Neuronal stem cell (in vitro differentiated cells): Measurements from ENCODE around the gene FXN.

Source experiments
- DNase-seq: peaks from one replicate; pipeline ENCODE4 v3.0.0-alpha.2; 2013; ENCODE audit warnings: low spot score
- H2AFZ ChIP-seq: one replicate; pipeline ENCODE4 v1.6.1; 2013; ENCODE audit warnings: mild to moderate bottlenecking, low read length, inconsistent platforms
- H2AK5ac ChIP-seq: 2 replicates; pipeline ENCODE4 v1.6.1; 2013; ENCODE audit warnings: low read depth, mild to moderate bottlenecking, inconsistent platforms, low read length, moderate library complexity, mixed read lengths
- H2BK120ac ChIP-seq: 2 replicates; pipeline ENCODE4 v1.6.1; 2013; ENCODE audit warnings: low read depth, mild to moderate bottlenecking, inconsistent platforms, low read length, moderate library complexity, mixed read lengths
- H2BK12ac ChIP-seq: one replicate; pipeline ENCODE4 v1.6.1; 2013; ENCODE audit warnings: low read length, inconsistent platforms
- H2BK15ac ChIP-seq: 2 replicates; pipeline ENCODE4 v1.6.1; 2013; ENCODE audit warnings: mild to moderate bottlenecking, low read length, inconsistent platforms, mixed read lengths
- H2BK5ac ChIP-seq: one replicate; pipeline ENCODE4 v1.6.1; 2013; ENCODE audit warnings: inconsistent platforms, mild to moderate bottlenecking, low read length, moderate library complexity
- H3K14ac ChIP-seq: one replicate; pipeline ENCODE4 v1.6.1; 2013; ENCODE audit warnings: low read length, inconsistent platforms
- H3K18ac ChIP-seq: 2 replicates; pipeline ENCODE4 v1.6.1; 2013; ENCODE audit warnings: low read length, inconsistent platforms
- H3K23ac ChIP-seq: 2 replicates; pipeline ENCODE4 v1.6.1; 2013; ENCODE audit warnings: low read depth, mild to moderate bottlenecking, mixed read lengths, low read length, inconsistent platforms; ENCODE audit not compliant: poor library complexity
- H3K27ac ChIP-seq: replicated peaks from 3 replicates; pipeline ENCODE4 v1.5.1; 2013; ENCODE audit warnings: low read length, inconsistent platforms
- H3K27me3 ChIP-seq, 3 experiments: 2 replicates each; pipeline ENCODE4 v1.6.1; 2013; ENCODE audit warnings: low read length in 3 of 3, mild to moderate bottlenecking in 2 of 3, inconsistent platforms in 1 of 3, low read depth in 1 of 3, mixed read lengths in 1 of 3, moderate library complexity in 1 of 3; ENCODE audit not compliant: control insufficient read depth in 3 of 3, insufficient read depth in 3 of 3
- H3K36me3 ChIP-seq, 2 donors: replicated peaks in 1 of 2; 2 replicates each; pipeline ENCODE4 v1.6.1; 2013; ENCODE audit warnings: low read length in 2 of 2; ENCODE audit not compliant: control insufficient read depth in 2 of 2, insufficient read depth in 2 of 2
- H3K4ac ChIP-seq: 2 replicates; pipeline ENCODE4 v1.6.1; 2013; ENCODE audit warnings: inconsistent platforms, mild to moderate bottlenecking, low read length, moderate library complexity
- H3K4me1 ChIP-seq, 2 donors: 1 replicate in 1 of 2; 2 replicates in 1 of 2; pipeline ENCODE4 v1.6.1; 2013; ENCODE audit warnings: low read length in 2 of 2, low read depth in 1 of 2; ENCODE audit not compliant: control insufficient read depth in 2 of 2, insufficient read depth in 1 of 2
- H3K4me2 ChIP-seq: one replicate; pipeline ENCODE4 v1.6.1; 2013; ENCODE audit warnings: mild to moderate bottlenecking, low read length, inconsistent platforms; ENCODE audit not compliant: insufficient read depth, poor library complexity, severe bottlenecking
- H3K4me3 ChIP-seq, 2 donors: 2 replicates each; pipeline ENCODE4 v1.5.1; 2013; ENCODE audit warnings: low read length in 2 of 2, mild to moderate bottlenecking in 2 of 2, inconsistent platforms in 1 of 2, moderate library complexity in 1 of 2
- H3K79me1 ChIP-seq: one replicate; pipeline ENCODE4 v1.6.1; 2013; ENCODE audit warnings: low read depth, mild to moderate bottlenecking, inconsistent platforms, low read length, moderate library complexity
- H3K9ac ChIP-seq: one replicate; pipeline ENCODE4 v1.6.1; 2013; ENCODE audit warnings: mild to moderate bottlenecking, low read depth, low read length, inconsistent platforms; ENCODE audit not compliant: poor library complexity
- H3K9me3 ChIP-seq, 2 donors: replicated peaks in 1 of 2; 2 replicates each; pipeline versions ENCODE3 to v1.6.1; 2013; ENCODE audit warnings: low read length in 2 of 2, mild to moderate bottlenecking in 2 of 2, inconsistent platforms in 1 of 2, low read depth in 1 of 2, mixed read lengths in 1 of 2, moderate library complexity in 1 of 2; ENCODE audit not compliant: control insufficient read depth in 2 of 2, insufficient read depth in 1 of 2
- H4K8ac ChIP-seq: one replicate; pipeline ENCODE4 v1.6.1; 2013; ENCODE audit warnings: low read depth, mild to moderate bottlenecking, inconsistent platforms, low read length, moderate library complexity
- H4K91ac ChIP-seq: one replicate; pipeline ENCODE4 v1.6.1; 2013; ENCODE audit warnings: low read length, low read depth, mild to moderate bottlenecking, inconsistent platforms; ENCODE audit not compliant: poor library complexity
- WGBS, 2 donors: extraction: QIAGEN DNeasy Blood & Tissue Kit; methylation state at CpG; one replicate each; pipeline ENCODE4 v1.1.7; 2013; ENCODE audit warnings: missing lambda C conversion rate in 2 of 2, mixed read lengths in 1 of 2; ENCODE audit not compliant: insufficient read length in 2 of 2, insufficient replicate concordance in 1 of 2; ENCODE audit errors: extremely low coverage in 2 of 2; 5-methylcytosine and 5-hydroxymethylcytosine counted together

FXN gene

GRCh38 chr9:69063839-69064238 lies 28.3 kb downstream of the FXN start:
- no peak overlapping the region for H2AFZ ChIP-seq
- H3K36me3 ChIP-seq: peaks cover 11 to 71% of the 10 kb centered on the region in 2 donors
- H2BK15ac ChIP-seq: no peak overlapping the region
- H3K14ac ChIP-seq: no peak overlapping the region
- no peaks in the 10 kb centered on the region for H3K79me1 ChIP-seq
- H3K9me3 ChIP-seq: no peaks in the 10 kb centered on the region
- H3K18ac ChIP-seq: no peak overlapping the region
- H3K4me2 ChIP-seq: no peak overlapping the region
- H2AK5ac ChIP-seq: no peak overlapping the region
- H3K4me3 ChIP-seq: no peak overlapping the region
- no peak overlapping the region for H4K91ac ChIP-seq
- H3K27ac ChIP-seq: no peak overlapping the region
- H3K9ac ChIP-seq: no peak overlapping the region
- no peak overlapping the region for H2BK12ac ChIP-seq
- no peak for DNase-seq
- no peak overlapping the region for H3K23ac ChIP-seq
- no peak overlapping the region for H2BK120ac ChIP-seq
- peaks cover 0 to 2% of the 10 kb centered on the region in 2 donors for H3K4me1 ChIP-seq
- no peak overlapping the region for H2BK5ac ChIP-seq
- no peak overlapping the region for H4K8ac ChIP-seq
- H3K27me3 ChIP-seq: no peaks in the 10 kb centered on the region
- no CpG with 5 or more reads among the region's 4 CpGs for WGBS, 2 donors
- H3K4ac ChIP-seq: no peak overlapping the region

- H3K18ac ChIP-seq: no peak overlapping the region
- H2BK15ac ChIP-seq: no peak overlapping the region
These were observed 30.1 kb downstream of the FXN start for GRCh38 chr9:69065660-69066059.

GRCh38 chr9:69066955-69067354 lies 31.4 kb downstream of the FXN start:
- H3K4me2 ChIP-seq: no peak overlapping the region
- no peak overlapping the region for H3K14ac ChIP-seq
- peaks cover 0 to 2% of the 10 kb centered on the region in 2 donors for H3K4me1 ChIP-seq
- H2BK15ac ChIP-seq: no peak overlapping the region
- no peaks in the 10 kb centered on the region for H3K9me3 ChIP-seq
- no peaks in the 10 kb centered on the region for H3K27me3 ChIP-seq
- H2BK12ac ChIP-seq: no peak overlapping the region
- no peak overlapping the region for H4K91ac ChIP-seq
- H3K4ac ChIP-seq: no peak overlapping the region
- no peaks in the 10 kb centered on the region for H3K79me1 ChIP-seq
- DNase-seq: no peak
- H4K8ac ChIP-seq: no peak overlapping the region
- no peak overlapping the region for H3K27ac ChIP-seq
- no peak overlapping the region for H2AFZ ChIP-seq
- H3K18ac ChIP-seq: peak overlapping the region; percentile 59
- H2AK5ac ChIP-seq: no peak overlapping the region
- no peak overlapping the region for H3K9ac ChIP-seq
- no peak overlapping the region for H2BK120ac ChIP-seq
- H3K36me3 ChIP-seq: peaks cover 9 to 75% of the 10 kb centered on the region in 2 donors
- H2BK5ac ChIP-seq: no peak overlapping the region
- no CpG with 5 or more reads among the region's 27 CpGs for WGBS, 2 donors
- no peak overlapping the region for H3K23ac ChIP-seq
- H3K4me3 ChIP-seq: no peak overlapping the region

More at GRCh38 chr9:69065660-69066059, 30.1 kb downstream of the FXN start:
- no peak overlapping the region for H2AK5ac ChIP-seq
- H3K14ac ChIP-seq: no peak overlapping the region
- no peak overlapping the region for H2AFZ ChIP-seq
- H2BK5ac ChIP-seq: no peak overlapping the region
- no peaks in the 10 kb centered on the region for H3K9me3 ChIP-seq
- no peaks in the 10 kb centered on the region for H3K27me3 ChIP-seq
- no peak overlapping the region for H2BK120ac ChIP-seq
- no peak for DNase-seq
- H3K4me1 ChIP-seq: peaks cover 0 to 2% of the 10 kb centered on the region in 2 donors
- H3K4ac ChIP-seq: no peak overlapping the region
- no peak overlapping the region for H3K23ac ChIP-seq
- peaks cover 10 to 72% of the 10 kb centered on the region in 2 donors for H3K36me3 ChIP-seq
- H3K4me2 ChIP-seq: no peak overlapping the region
- H3K79me1 ChIP-seq: no peaks in the 10 kb centered on the region
- H2BK12ac ChIP-seq: no peak overlapping the region
- no peak overlapping the region for H3K9ac ChIP-seq
- no peak overlapping the region for H4K91ac ChIP-seq
- H4K8ac ChIP-seq: no peak overlapping the region
- no peak overlapping the region for H3K4me3 ChIP-seq
- H3K27ac ChIP-seq: no peak overlapping the region
- WGBS, 2 donors: no CpG with 5 or more reads among the region's 1 CpG

GRCh38 chr9:69070201-69070600 lies 34.6 kb downstream of the FXN start:
- Histone ChIP-seq H3K27me3 (no peaks in the 10 kb centered on the region), H3K4ac (no peak overlapping the region), H3K4me1 (peaks cover 0 to 2% of the 10 kb centered on the region in 2 donors), H3K9me3 (no peaks in the 10 kb centered on the region), H3K4me3 (no peak overlapping the region), H3K4me2 (no peak overlapping the region), H4K91ac (no peak overlapping the region), H3K18ac (no peak overlapping the region), H3K9ac (no peak overlapping the region), H2AFZ (no peak overlapping the region), H2BK12ac (no peak overlapping the region), H2BK15ac (no peak overlapping the region), H3K14ac (no peak overlapping the region), H3K27ac (no peak overlapping the region), H3K79me1 (no peaks in the 10 kb centered on the region), H2BK120ac (no peak overlapping the region), H3K36me3 (peaks cover 6 to 73% of the 10 kb centered on the region in 2 donors), H4K8ac (no peak overlapping the region), H2AK5ac (no peak overlapping the region), H3K23ac (no peak overlapping the region), H2BK5ac (no peak overlapping the region)
- DNase-seq: no peak
- WGBS, 2 donors: no CpG with 5 or more reads among the region's 7 CpGs
